Upper lobe of left lung (tissue), 6 donors: ENCODE data around the gene LYPD5. TPM values are rescaled to one million over a fixed set of nuclear protein-coding genes. Genes with fewer than 3 reads are reported as not detected.
"Not testable (repeated sequence)": the region's sequence is repeated elsewhere in the genome, so short reads cannot be mapped to it uniquely, and the experiment has no call there.

Experiments used
- ATAC-seq, 2 donors: fragments of 200-7000 bp; cut with Tn5 transposase; one replicate each; pipeline ENCODE4 v1.9.1; 2022; ENCODE audit warnings: mild to moderate bottlenecking in 2 of 2, moderate library complexity in 2 of 2; ENCODE audit not compliant: low FRiP score in 2 of 2
- DNase-seq, 2 donors: peaks; one replicate each; pipeline ENCODE4 v3.0.0-alpha.2; 2019 to 2020
- H3K27ac ChIP-seq, 4 donors: fragments of 200-600 bp; sonication (generic); one replicate each; pipeline ENCODE4 v1.5.1; 2016 to 2019
- H3K27me3 ChIP-seq, 4 donors: fragments of 200-600 bp; sonication (generic); one replicate each; pipeline ENCODE4 v1.5.1; 2017 to 2019
- H3K36me3 ChIP-seq, 4 donors: fragments of 200-600 bp; sonication (generic); one replicate each; pipeline ENCODE4 v1.5.1; 2016 to 2019
- H3K4me1 ChIP-seq, 4 donors: fragments of 200-600 bp; sonication (generic); one replicate each; pipeline ENCODE4 v1.5.1; 2018 to 2019
- H3K4me3 ChIP-seq, 4 donors: fragments of 200-600 bp; sonication (generic); one replicate each; pipeline ENCODE4 v1.5.1; 2017 to 2019; ENCODE audit warnings: mild to moderate bottlenecking in 2 of 4, moderate library complexity in 1 of 4
- H3K9me3 ChIP-seq, 4 donors: fragments of 200-600 bp; sonication (generic); one replicate each; pipeline ENCODE4 v1.5.1; 2018 to 2019
- EP300 ChIP-seq, 4 donors: sonication (generic); formaldehyde crosslinking; IDR thresholded peaks; one replicate each; pipeline ENCODE4 v1.5.1; 2017; ENCODE audit warnings: antibody characterized with exemption in 4 of 4, control low read depth in 2 of 4
- POLR2A ChIP-seq, 4 donors: fragments of 450-650 bp; IDR thresholded peaks; one replicate each; pipeline ENCODE4 v1.5.1; 2016 to 2017; ENCODE audit warnings: antibody characterized with exemption in 4 of 4, mild to moderate bottlenecking in 2 of 4
- POLR2AphosphoS5 ChIP-seq, 2 donors: sonication (generic); formaldehyde crosslinking; IDR thresholded peaks; one replicate each; pipeline ENCODE4 v1.5.1; 2017; ENCODE audit warnings: antibody characterized with exemption in 2 of 2
- WGBS, 2 donors: methylation state at CpG; one replicate each; pipeline ENCODE4 v1.1.5; 2017 to 2018; 5-methylcytosine and 5-hydroxymethylcytosine counted together
- total RNA-seq, 6 donors: library from RNA; depleted of rRNA in 4 of 6; stranded (reverse); fragments of >200 nt in 4 of 6; gene quantifications; one replicate each; pipeline versions ENCODE4 v1.1.0 to v1.2.1, GENCODE V29; 2016 to 2021
- TF ChIP-seq, protein P1 (sequence below), 6 experiments: fragments of 450-650 bp in 4 of 6; fragments of 200-600 bp in 2 of 6; sonication (generic) in 2 of 6; IDR thresholded peaks; one replicate each; pipeline ENCODE4 v1.5.1; 2016 to 2019; ENCODE audit warnings: antibody characterized with exemption in 6 of 6
- donor health status: DM: no; HTN: no; CAD: no; lungs with moderate emphysema.
- donor health status: DM: no; HTN: yes; CAD: no; lungs with severe emphysema.

The LYPD5 gene
- total RNA-seq, 6 donors from 2014 or later, result 2.7 to 9.9 (median 6.0) TPM

- ATAC-seq (no peak), DNase-seq (no peak)
- H3K4me3 ChIP-seq, result no peak overlapping the region
- H3K4me1 ChIP-seq, result no peaks in the 10 kb centered on the region
- H3K27me3 ChIP-seq, result no peaks in the 10 kb centered on the region
- no peak for TF ChIP-seq EP300 (IDR thresholded peaks at IDR 0.05)
- no peak for TF ChIP-seq POLR2AphosphoS5 (IDR thresholded peaks at IDR 0.05)
- no peak for TF ChIP-seq POLR2A (IDR thresholded peaks at IDR 0.05)
- TF ChIP-seq, protein P1, sequence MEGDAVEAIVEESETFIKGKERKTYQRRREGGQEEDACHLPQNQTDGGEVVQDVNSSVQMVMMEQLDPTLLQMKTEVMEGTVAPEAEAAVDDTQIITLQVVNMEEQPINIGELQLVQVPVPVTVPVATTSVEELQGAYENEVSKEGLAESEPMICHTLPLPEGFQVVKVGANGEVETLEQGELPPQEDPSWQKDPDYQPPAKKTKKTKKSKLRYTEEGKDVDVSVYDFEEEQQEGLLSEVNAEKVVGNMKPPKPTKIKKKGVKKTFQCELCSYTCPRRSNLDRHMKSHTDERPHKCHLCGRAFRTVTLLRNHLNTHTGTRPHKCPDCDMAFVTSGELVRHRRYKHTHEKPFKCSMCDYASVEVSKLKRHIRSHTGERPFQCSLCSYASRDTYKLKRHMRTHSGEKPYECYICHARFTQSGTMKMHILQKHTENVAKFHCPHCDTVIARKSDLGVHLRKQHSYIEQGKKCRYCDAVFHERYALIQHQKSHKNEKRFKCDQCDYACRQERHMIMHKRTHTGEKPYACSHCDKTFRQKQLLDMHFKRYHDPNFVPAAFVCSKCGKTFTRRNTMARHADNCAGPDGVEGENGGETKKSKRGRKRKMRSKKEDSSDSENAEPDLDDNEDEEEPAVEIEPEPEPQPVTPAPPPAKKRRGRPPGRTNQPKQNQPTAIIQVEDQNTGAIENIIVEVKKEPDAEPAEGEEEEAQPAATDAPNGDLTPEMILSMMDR (IDR thresholded peaks at IDR 0.05), result no peak
- 68 to 83% methylated on average over 1 of the region's 1 CpG for WGBS, 2 donors
- H3K9me3 ChIP-seq, result no peaks in the 10 kb centered on the region
- no peak overlapping the region for H3K27ac ChIP-seq
- H3K36me3 ChIP-seq, result no peaks in the 10 kb centered on the region
These were observed 10.0 kb upstream of the LYPD5 start for GRCh38 chr19:43812259-43812658.

DNA sequence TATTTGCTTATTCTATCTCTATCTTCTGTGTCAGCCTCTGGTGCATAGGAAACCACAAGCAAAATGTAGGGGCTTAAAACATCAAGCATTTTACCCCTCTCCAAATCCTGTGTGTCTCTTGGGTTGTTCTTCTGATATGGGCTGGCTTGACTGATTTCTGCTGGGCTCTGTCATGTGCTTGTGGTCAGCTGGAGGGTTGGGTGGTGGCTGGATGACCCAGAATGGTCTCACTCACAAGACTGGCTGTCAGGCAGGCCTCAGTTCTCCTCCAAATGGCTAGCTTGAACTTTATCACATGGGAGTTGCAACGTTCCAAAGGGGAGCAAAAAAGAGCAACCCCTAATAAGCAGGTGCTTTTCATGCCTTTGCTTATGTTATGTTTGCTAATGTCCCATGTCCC, 9.6 kb upstream of the LYPD5 start:
- Histone ChIP-seq H3K9me3 (no peaks in the 10 kb centered on the region), H3K27ac (no peak overlapping the region), H3K27me3 (no peaks in the 10 kb centered on the region), H3K36me3 (no peaks in the 10 kb centered on the region), H3K4me1 (no peaks in the 10 kb centered on the region), H3K4me3 (no peak overlapping the region)
- no peak for TF ChIP-seq EP300 (IDR thresholded peaks at IDR 0.05)
- no peak for TF ChIP-seq POLR2A (IDR thresholded peaks at IDR 0.05)
- TF ChIP-seq, protein P1 (IDR thresholded peaks at IDR 0.05), result no peak
- TF ChIP-seq POLR2AphosphoS5 (IDR thresholded peaks at IDR 0.05), result no peak
- no peak for DNase-seq
- ATAC-seq, result no peak
- 17 to 33% methylated on average over 1 of the region's 1 CpG for WGBS, 2 donors

DNA sequence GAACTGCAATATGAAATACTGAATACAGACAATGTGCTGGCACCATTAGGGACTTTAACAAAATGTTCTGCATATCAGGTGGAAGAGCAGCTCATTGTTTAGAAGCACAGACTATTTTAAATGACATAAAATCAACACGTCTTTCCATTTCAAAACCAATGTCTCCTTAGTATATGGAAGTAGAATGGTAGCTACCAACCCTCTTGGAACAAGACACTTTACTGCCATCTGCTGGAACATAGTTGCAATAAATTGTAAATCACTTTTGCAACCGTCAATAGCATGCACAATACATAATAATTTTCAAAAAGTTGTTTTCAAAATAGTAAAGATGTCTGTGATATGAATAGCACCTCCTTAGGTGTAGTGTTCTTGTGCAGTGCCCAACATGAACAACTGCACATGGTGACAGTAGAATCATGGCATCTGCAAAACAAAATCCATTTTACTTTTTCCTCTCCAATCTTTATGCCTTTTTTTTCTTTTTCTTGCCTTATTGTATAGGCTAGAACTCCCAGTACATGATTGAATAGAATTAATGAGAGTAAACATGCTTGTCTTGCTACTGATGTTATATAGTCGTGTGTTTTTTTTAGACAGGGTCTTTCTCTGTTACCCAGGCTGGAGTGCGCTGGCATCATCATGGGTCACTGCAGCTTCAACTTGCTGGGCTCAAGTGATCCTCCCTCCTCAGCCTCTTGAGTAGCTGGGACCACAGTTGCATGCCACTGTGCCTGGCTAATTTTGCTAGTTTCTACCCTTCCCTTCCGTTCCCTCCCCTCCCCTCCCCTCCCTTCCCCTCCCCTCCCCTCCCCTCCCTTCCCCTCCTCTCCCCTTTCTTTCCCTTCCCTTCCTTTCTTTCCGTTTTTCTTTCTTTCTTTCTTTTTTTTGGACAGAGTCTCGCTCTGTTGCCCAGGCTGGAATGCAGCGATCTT, 7.8 kb upstream of the LYPD5 start:
- peak in 1 of 2 donors; percentile 73 for ATAC-seq
- no peaks in the 10 kb centered on the region for H3K36me3 ChIP-seq
- 32 to 35% methylated on average over 7 to 8 of the region's 8 CpGs for WGBS, 2 donors
- H3K27me3 ChIP-seq, result no peaks in the 10 kb centered on the region
- no peak for DNase-seq
- no peak overlapping the region for H3K4me3 ChIP-seq
- no peaks in the 10 kb centered on the region for H3K9me3 ChIP-seq
- H3K27ac ChIP-seq, result no peak overlapping the region
- H3K4me1 ChIP-seq, result no peaks in the 10 kb centered on the region
- no peak for TF ChIP-seq EP300 (IDR thresholded peaks at IDR 0.05)
- TF ChIP-seq, protein P1 (IDR thresholded peaks at IDR 0.05), result peak; percentile 31 to 60 (median 43)

GRCh38 chr19:43807651-43808050, 5.4 kb upstream of the LYPD5 start:
- no peak for ATAC-seq
- H3K36me3 ChIP-seq, result no peaks in the 10 kb centered on the region
- DNase-seq, result no peak
- no peak overlapping the region for H3K27ac ChIP-seq
- no peaks in the 10 kb centered on the region for H3K4me1 ChIP-seq
- no peak overlapping the region for H3K4me3 ChIP-seq
- TF ChIP-seq EP300 (IDR thresholded peaks at IDR 0.05), result no peak
- no peak for TF ChIP-seq POLR2AphosphoS5 (IDR thresholded peaks at IDR 0.05)
- TF ChIP-seq POLR2A (IDR thresholded peaks at IDR 0.05), result no peak
- TF ChIP-seq, protein P1 (IDR thresholded peaks at IDR 0.05), result no peak
- no peaks in the 10 kb centered on the region for H3K9me3 ChIP-seq
- no peaks in the 10 kb centered on the region for H3K27me3 ChIP-seq

- DNase-seq, result no peak
These were observed 4.6 kb upstream of the LYPD5 start for GRCh38 chr19:43806848-43807247.

DNA sequence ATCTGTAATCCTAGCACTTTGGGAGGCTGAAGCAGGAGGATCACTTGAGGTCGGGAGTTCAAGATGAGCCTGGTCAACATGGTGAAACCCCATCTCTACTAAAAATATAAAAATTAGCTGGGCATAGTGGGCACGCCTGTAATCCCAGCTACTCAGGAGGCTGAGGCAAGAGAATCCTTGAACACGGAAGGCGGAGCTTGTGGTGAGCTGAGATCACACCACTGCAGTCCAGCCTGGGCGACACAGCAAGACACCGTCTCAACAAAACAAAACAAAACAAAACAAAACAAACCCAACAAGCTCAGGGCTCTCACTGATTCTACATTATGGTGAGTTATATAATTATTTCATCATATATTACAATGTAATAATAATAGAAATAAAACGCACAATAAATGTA, 4.2 kb upstream of the LYPD5 start:
- H3K36me3 ChIP-seq, H3K27ac ChIP-seq, H3K9me3 ChIP-seq, H3K4me3 ChIP-seq, H3K4me1 ChIP-seq, ATAC-seq, H3K27me3 ChIP-seq, DNase-seq: not testable (repeated sequence)
- 81 to 92% methylated on average over 7 of the region's 7 CpGs for WGBS, 2 donors

More at GRCh38 chr19:43806848-43807247, 4.6 kb upstream of the LYPD5 start:
- Histone ChIP-seq H3K9me3 (no peaks in the 10 kb centered on the region), H3K27ac (no peak overlapping the region), H3K36me3 (no peaks in the 10 kb centered on the region), H3K4me1 (no peaks in the 10 kb centered on the region), H3K27me3 (no peaks in the 10 kb centered on the region), H3K4me3 (no peak overlapping the region)
- TF ChIP-seq, protein P1 (IDR thresholded peaks at IDR 0.05), result no peak
- TF ChIP-seq EP300 (IDR thresholded peaks at IDR 0.05) (no peak), POLR2AphosphoS5 (IDR thresholded peaks at IDR 0.05) (no peak), POLR2A (IDR thresholded peaks at IDR 0.05) (no peak)
- WGBS, 2 donors, result 73 to 74% methylated on average over 5 of the region's 5 CpGs
- ATAC-seq, result no peak
